Epithelial cell of esophagus (primary cell): ENCODE data around the gene IL23R.
A peak's percentile ranks its signal among the peaks of the same experiment; 100 is the strongest.

ENCODE experiments used
- DNase-seq: peaks from one replicate; pipeline ENCODE4 v3.0.0; 2010; ENCODE audit warnings: low read depth
- H3K4me3 ChIP-seq: 2 replicates; pipeline ENCODE4 v1.5.1; 2011; ENCODE audit warnings: mild to moderate bottlenecking, low read length, control low read depth
- CTCF ChIP-seq: IDR thresholded peaks from 2 replicates; pipeline ENCODE4 v1.5.1; 2011; ENCODE audit warnings: low read depth, mild to moderate bottlenecking, low read length, control low read depth, inconsistent platforms; ENCODE audit not compliant: insufficient read depth; ENCODE audit errors: missing control alignments

Gene IL23R, protein sequence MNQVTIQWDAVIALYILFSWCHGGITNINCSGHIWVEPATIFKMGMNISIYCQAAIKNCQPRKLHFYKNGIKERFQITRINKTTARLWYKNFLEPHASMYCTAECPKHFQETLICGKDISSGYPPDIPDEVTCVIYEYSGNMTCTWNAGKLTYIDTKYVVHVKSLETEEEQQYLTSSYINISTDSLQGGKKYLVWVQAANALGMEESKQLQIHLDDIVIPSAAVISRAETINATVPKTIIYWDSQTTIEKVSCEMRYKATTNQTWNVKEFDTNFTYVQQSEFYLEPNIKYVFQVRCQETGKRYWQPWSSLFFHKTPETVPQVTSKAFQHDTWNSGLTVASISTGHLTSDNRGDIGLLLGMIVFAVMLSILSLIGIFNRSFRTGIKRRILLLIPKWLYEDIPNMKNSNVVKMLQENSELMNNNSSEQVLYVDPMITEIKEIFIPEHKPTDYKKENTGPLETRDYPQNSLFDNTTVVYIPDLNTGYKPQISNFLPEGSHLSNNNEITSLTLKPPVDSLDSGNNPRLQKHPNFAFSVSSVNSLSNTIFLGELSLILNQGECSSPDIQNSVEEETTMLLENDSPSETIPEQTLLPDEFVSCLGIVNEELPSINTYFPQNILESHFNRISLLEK

GRCh38 chr1:67166196-67166595 is at the start of gene IL23R:
Gene IL23R (plus strand): TSS chr1:67166454. CDS start chr1:67168121, 1,667 bp downstream.
- H3K4me3 ChIP-seq: no peak within 1 kb of the TSS
- TF ChIP-seq CTCF: no peak
- no peak for DNase-seq

- DNase-seq: no peak
- H3K4me3 ChIP-seq: no peak overlapping the region
- no peak for TF ChIP-seq CTCF
Measured at GRCh38 chr1:67118191-67118590, 48.1 kb upstream of the IL23R start.

- DNase-seq: no peak
- TF ChIP-seq CTCF: no peak
- no peak overlapping the region for H3K4me3 ChIP-seq
Measured at GRCh38 chr1:67118646-67119045, 47.6 kb upstream of the IL23R start.

DNA sequence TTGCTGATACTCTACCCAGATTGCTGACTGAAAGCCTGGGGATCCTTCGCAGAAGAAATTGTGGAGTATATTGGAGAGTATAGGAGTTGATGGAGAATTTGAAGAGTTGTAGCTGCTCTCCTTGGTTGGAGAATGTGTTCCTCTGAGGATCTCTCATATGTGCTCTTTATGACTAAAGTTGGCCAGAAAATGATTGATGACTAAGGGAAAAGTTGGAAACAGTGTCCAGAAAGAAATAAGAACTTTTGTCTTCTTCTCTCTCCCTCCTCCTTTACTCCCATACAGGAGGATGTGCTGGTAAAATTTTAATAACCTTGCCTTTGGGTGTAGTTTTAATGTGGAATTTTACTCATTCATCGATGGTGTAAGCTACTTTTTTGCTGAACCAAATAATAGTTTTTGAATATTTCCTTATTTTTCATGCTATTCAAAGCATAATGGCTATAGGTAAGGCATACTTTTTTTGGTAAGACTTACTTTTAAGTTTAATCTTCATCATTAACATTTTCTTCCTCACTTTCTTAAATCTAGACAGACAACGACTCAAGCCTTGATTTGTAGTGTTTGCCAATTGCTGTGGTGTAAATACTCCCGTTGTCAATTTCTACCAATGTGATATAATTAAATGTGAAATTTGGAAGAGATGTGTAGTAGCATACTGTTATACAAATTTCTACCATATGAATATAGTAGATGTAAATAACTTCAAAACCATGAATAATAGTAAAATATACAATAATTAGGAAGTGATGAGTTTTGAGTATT is 45.2 kb upstream of the IL23R start:
- no peak overlapping the region for H3K4me3 ChIP-seq
- TF ChIP-seq CTCF: no peak
- no peak for DNase-seq

DNA sequence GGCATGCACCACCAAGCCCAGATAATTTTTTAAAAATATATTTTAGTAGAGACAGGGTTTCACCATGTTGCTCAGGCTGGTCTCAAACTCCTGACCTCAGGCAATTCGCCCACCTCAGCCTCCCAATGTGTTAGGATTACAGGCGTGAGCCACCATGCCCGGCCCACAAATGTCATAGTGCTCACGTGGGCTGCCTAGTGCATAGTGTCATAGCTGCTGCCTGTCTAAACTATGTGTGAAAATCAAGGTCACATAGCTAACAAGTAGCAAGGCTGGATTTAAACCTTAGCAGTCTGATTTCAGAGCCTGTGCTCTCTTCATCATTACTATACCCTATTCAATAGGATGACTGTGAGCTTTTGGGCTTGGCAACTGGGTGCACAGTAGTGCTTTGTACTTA is 41.8 kb upstream of the IL23R start:
- H3K4me3 ChIP-seq: no peak overlapping the region
- DNase-seq: no peak
- no peak for TF ChIP-seq CTCF

DNA sequence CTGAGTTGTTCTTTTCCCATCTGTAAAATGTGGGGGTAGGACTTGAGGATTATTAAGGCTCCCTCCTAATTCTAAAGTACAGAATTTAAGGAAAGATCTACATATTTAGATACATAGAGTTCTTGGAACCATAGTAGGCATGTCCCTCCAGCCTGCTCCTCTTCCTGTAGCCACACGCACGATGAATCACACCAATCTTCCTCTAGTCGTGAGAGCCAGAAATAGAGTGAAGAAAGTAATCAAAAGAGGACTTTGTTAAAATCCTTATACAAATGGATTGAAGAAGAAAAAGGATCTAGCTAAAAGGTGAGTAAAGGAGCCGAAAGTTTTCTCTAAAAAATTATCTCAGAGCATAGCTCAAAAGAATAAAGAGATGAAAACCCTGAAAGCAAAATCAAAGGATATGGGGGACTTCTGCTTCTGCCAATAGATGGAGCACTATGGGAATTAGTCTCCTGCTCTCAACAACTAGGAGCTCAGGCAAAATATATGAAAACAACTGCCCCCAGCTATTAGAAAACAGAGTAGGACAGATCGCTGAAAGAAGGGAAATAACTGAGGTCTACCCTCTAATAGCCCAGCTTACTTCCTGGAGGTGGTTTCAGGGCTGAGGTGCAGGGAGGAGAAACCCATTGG is 40.0 kb upstream of the IL23R start:
- DNase-seq: peak; percentile 74
- no peak overlapping the region for H3K4me3 ChIP-seq
- TF ChIP-seq CTCF: peak; percentile 28
